GM19467 (cell line): ENCODE results near the gene TMEM100.

Experiments
- ATAC-seq: cut with Tn5 transposase; IDR thresholded peaks from one replicate; pipeline ENCODE4 v1.9.1; 2021; ENCODE audit warnings: mild to moderate bottlenecking, moderate library complexity; ENCODE audit not compliant: unreplicated experiment

TMEM100 gene

GRCh38 chr17:55720919-55721836 lies 1.5 kb downstream of the TMEM100 start:
- no peak for ATAC-seq

- no peak for ATAC-seq
Measured at GRCh38 chr17:55717898-55718735, 4.5 kb downstream of the TMEM100 start.

- no peak for ATAC-seq
Measured at GRCh38 chr17:55717432-55717831, 5.2 kb downstream of the TMEM100 start.

- ATAC-seq = no peak
Measured at GRCh38 chr17:55710829-55711496, 11.7 kb downstream of the TMEM100 start.

- ATAC-seq = no peak
Measured at GRCh38 chr17:55710410-55710809, 12.3 kb downstream of the TMEM100 start.

- ATAC-seq = no peak
Measured at GRCh38 chr17:55709984-55710383, 12.7 kb downstream of the TMEM100 start.

GRCh38 chr17:55709440-55709839 lies 13.2 kb downstream of the TMEM100 start:
- no peak for ATAC-seq

- no peak for ATAC-seq
Measured at GRCh38 chr17:55708175-55708974, 14.3 kb downstream of the TMEM100 start.

GRCh38 chr17:55706808-55707773 lies 15.6 kb downstream of the TMEM100 start:
- ATAC-seq = no peak

GRCh38 chr17:55705847-55706246 lies 16.8 kb downstream of the TMEM100 start:
- ATAC-seq = no peak

GRCh38 chr17:55704401-55704800 lies 18.3 kb downstream of the TMEM100 start:
- no peak for ATAC-seq

- ATAC-seq = no peak
Measured at GRCh38 chr17:55702150-55702549, 20.5 kb downstream of the TMEM100 start.

- no peak for ATAC-seq
Measured at GRCh38 chr17:55699181-55699860, 23.3 kb downstream of the TMEM100 start.

GRCh38 chr17:55694286-55694910 lies 28.3 kb downstream of the TMEM100 start:
- no peak for ATAC-seq

- no peak for ATAC-seq
Measured at GRCh38 chr17:55693254-55694216, 29.1 kb downstream of the TMEM100 start.

GRCh38 chr17:55692276-55692675 lies 30.4 kb downstream of the TMEM100 start:
- ATAC-seq = no peak

GRCh38 chr17:55691666-55692065 lies 31.0 kb downstream of the TMEM100 start:
- no peak for ATAC-seq
